NCI-H2196 treated with DMSO at 0.1 percent for 48 hours (cell line): ENCODE results near the gene DNAJC7.
"Not testable (repeated sequence)": the region's sequence is repeated elsewhere in the genome, so short reads cannot be mapped to it uniquely, and the experiment has no call there.

Source experiments
- DNase-seq: peaks from one replicate; lab custom pipeline; 2025; ENCODE audit not compliant: unreplicated experiment; lab: John Stamatoyannopoulos, UW

DNAJC7 gene

GRCh38 chr17:41959336-41960095, 57.7 kb downstream of the DNAJC7 start:
- no peak for DNase-seq

DNA sequence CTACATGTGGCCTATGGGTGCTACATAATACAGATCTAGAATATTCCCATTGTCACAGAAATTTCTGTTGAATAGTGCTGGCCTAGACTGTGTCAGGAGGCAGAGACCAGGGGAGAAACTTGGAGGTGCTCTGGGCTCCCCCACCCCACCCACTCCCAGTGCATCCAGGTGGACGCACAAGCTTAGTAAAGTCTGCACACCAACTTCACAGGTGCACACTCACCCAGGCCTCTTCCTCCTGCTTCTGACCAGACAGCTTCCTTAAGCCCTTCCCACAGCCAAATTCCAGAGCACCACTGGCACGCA, 58.3 kb downstream of the DNAJC7 start:
- no peak for DNase-seq

- DNase-seq, result no peak
These were observed 59.3 kb downstream of the DNAJC7 start for GRCh38 chr17:41957869-41958439.

- DNase-seq, result no peak
These were observed 60.0 kb downstream of the DNAJC7 start for GRCh38 chr17:41957031-41957868.

DNA sequence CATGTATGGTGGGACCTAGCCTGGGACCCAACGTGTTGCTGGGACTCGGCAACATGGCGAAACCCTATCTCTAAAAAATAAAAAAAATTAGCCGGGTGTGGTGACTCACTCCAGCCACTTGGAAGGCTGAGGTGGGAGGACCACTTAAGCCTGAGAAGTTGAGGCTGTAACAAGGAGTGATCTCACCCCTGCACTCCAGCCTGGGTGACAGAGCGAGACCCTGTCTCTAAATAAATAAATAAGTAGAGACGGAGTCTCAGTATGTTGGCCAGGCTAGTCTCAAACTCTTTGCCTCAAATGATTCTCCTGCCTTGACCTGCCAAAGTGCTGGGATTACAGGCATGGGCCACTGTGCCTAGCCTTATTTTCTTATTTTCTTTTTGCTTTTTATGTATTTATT, 60.7 kb downstream of the DNAJC7 start:
- DNase-seq, result no peak

DNA sequence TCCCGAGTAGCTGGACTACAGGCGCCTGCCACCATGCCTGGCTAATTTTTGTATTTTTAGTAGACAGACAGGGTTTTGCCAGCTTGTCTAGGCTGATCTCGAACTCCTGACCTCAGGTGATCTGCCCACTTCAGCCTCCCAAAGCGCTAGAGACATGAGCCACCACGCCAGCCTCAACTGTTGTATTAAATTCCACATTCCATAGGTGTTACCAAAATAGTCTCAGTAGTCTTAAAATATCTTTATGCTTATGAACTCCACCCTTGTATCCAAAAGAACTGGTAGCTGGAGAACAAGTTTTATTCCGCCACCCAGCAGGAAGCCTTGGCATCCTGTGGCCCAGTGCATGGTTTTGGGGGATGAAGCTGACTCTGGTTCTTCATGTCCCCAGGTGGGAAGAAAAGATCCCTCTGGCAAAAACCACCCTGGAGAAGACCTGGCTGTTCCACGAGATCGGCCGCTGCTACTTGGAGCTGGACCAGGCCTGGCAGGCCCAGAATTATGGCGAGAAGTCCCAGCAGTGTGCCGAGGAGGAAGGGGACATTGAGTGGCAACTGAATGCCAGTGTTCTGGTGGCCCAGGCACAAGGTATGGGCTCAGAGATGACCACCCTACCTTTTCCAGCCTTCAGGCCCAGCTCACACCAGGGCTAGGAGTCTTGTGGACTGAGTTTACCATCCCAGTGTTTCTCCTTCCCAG, 68.3 kb downstream of the DNAJC7 start:
- no peak for DNase-seq

- DNase-seq, result no peak
These were observed 72.3 kb downstream of the DNAJC7 start for GRCh38 chr17:41944943-41945342.

GRCh38 chr17:41943492-41943891, 73.7 kb downstream of the DNAJC7 start:
- DNase-seq, result no peak

DNA sequence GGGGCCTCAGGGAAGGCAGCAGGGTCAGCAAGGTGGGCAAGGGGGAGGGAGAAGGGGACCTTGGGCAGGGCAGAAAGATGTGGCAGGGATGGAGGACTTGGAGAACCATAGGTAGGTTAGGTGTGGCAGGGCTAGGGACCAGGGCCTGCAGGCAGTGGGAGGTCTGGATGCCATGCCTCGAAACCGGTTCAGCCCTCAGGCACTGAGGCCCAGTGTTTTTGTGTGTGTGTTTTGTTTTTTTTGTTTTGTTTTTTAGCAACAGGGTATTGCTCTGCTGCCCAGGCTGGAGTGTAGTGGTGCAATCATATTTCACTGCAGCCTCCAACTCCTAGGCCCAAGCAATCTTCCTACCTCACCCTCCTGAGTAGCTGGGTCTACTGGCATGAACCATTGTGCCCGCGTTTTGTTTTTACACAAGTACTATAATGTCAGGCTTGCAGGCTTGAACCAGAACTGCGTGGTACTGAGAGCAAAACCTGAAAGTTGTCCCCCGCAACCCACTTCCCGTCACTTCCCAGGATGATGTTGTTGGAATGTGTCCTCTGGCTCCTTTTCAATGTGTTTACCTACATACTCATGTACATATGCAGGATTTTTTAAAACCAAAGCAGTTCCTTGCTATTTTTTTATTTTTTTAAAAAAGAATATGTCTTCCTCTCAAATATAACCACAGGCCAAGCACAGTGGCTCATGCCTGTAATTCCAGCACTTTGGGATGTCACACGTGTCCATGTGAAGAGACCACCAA, 74.4 kb downstream of the DNAJC7 start:
- no peak for DNase-seq

- no peak for DNase-seq
These were observed 76.1 kb downstream of the DNAJC7 start for GRCh38 chr17:41941168-41941567.

GRCh38 chr17:41939693-41940090, 77.5 kb downstream of the DNAJC7 start:
- DNase-seq, result no peak

- DNase-seq, result no peak
These were observed 78.1 kb downstream of the DNAJC7 start for GRCh38 chr17:41939044-41939692.

DNA sequence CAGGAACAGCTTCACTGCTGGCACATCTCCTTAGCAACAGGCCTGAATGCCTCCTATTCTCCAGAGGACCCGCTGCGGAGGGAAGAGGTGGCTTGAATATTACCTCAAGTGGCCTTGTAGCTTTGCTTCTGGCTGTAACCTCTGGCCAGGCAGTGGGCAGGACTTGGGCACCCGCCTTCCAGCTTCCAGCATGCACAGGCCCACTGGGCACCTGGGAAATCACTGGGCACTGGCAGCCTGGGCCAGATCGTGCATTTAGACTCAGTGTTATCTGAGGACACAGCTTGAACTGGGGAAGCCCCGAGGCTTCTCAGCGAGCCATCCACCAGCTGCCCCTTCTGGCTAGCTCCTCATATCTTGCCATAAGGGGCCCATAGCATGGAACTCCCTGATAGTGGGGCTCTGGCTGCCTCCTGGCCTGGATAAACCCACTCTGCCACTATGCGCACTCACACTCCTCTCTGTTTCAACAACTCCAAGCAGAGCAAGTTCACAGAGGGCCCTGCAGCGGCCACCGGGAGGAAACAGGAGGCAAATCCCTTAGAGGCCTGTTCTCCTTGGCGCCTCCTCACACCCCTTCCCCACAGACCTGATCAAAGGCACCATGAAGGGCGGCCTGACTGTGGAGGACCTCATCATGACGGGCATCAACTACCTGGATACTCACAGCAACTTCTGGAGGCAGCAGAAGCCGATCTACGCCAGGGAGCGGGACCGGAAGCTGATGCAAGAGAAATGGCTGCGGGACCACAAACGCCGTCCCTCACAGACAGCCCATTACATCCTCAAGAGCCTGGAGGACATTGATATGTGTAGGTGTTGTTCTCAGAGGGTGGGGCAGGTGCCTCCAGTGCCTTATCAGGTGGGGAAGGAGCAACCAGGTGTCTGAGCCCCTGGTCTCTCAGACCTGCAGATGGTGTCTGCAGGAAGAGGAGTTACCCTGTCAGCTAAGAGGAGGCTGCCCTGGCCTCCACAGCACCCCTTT, 79.0 kb downstream of the DNAJC7 start:
- DNase-seq, result no peak

DNA sequence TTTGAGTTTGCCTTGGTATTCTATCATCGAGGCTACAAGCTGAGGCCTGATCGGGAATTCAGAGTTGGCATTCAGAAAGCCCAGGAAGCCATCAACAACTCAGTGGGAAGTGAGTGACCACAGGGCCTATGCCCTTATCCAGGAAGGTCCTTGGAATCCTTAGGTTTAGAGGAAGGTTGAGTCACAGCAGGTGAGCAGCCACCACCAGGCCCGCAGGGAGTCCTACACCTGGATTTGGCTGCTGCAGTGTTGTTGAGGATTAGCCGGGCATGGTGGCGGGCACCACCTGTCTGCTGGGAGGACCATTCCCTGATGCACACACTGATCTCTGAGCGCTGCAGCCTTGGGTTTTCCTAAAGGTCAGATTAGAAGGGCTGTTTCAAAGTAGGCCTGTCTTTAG, 81.6 kb downstream of the DNAJC7 start:
- DNase-seq, result no peak

DNA sequence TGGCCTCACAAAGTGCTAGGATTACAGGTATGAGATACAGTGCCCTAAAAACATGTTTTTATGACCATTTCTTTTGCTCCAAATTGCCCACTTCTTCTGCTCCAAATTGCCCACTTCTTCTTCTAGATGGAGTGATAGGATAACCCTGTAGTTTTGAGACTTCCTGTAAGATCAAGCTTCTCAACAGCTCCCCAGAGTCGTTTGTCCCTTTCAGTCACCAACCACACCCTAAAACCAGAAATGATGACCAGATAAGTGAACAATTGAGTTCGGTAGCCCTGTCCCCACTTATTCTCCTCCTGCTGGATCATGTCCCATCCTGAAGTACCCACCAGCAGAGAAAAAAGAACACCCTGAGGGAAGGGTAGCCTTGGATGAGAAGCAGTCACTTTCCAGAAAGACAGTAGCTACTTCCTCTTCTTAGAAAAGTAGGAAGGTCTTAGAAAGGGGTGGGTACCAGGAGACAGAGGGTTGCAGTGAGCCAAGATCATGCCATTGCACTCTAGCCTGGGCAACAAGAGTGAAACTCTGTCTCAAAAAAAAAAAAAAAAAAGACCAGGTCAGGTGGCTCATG, 84.3 kb downstream of the DNAJC7 start:
- no peak for DNase-seq

GRCh38 chr17:41931715-41932114, 85.5 kb downstream of the DNAJC7 start:
- DNase-seq, result not testable (repeated sequence)

GRCh38 chr17:41930833-41931156, 86.4 kb downstream of the DNAJC7 start:
- not testable (repeated sequence) for DNase-seq

GRCh38 chr17:41930009-41930832, 87.0 kb downstream of the DNAJC7 start, which contains the start of gene ODAD4:
TSS of gene ODAD4 (plus strand) at chr17:41930617. CDS start at chr17:41930724, 107 bp downstream.
- DNase-seq, result peak; percentile 71
